Ishikawa (cell line): ENCODE results near the gene ERVV-1.

Source experiments
- CEBPB ChIP-seq: IDR thresholded peaks from 2 replicates; pipeline ENCODE4 v1.6.1; 2012
- CREB1 ChIP-seq: IDR thresholded peaks from 2 replicates; pipeline ENCODE4 v1.6.1; 2012; ENCODE audit warnings: low read depth
- EGR1 ChIP-seq: IDR thresholded peaks from 2 replicates; pipeline ENCODE4 v1.6.1; 2012
- EP300 ChIP-seq: IDR thresholded peaks from 2 replicates; pipeline ENCODE4 v1.6.1; 2012; ENCODE audit warnings: borderline replicate concordance
- FOXM1 ChIP-seq: IDR thresholded peaks from 2 replicates; pipeline ENCODE4 v1.6.1; 2012; ENCODE audit warnings: low read depth, borderline replicate concordance
- NFIC ChIP-seq: IDR thresholded peaks from 2 replicates; pipeline ENCODE4 v1.6.1; 2012
- RAD21 ChIP-seq: IDR thresholded peaks from 2 replicates; pipeline ENCODE4 v1.6.1; 2012; ENCODE audit warnings: low read depth
- TAF1 ChIP-seq: IDR thresholded peaks from 2 replicates; pipeline ENCODE4 v1.6.1; 2012; ENCODE audit warnings: low read depth, mild to moderate bottlenecking
- TCF12 ChIP-seq: IDR thresholded peaks from 2 replicates; pipeline ENCODE4 v1.6.1; 2012; ENCODE audit warnings: low read depth
- TEAD4 ChIP-seq: IDR thresholded peaks from 2 replicates; pipeline ENCODE4 v1.6.1; 2012
- YY1 ChIP-seq: IDR thresholded peaks from 2 replicates; pipeline ENCODE4 v1.6.1; 2012; ENCODE audit warnings: low read depth
- ZBTB7A ChIP-seq: IDR thresholded peaks from 2 replicates; pipeline ENCODE4 v1.6.1; 2012; ENCODE audit warnings: low read depth
- TF ChIP-seq, protein P1 (sequence below): IDR thresholded peaks from 2 replicates; pipeline ENCODE4 v1.6.1; 2012; ENCODE audit warnings: low read depth, mild to moderate bottlenecking
- TF ChIP-seq, protein P2 (sequence below): IDR thresholded peaks from 2 replicates; pipeline ENCODE4 v1.6.1; 2012
- TF ChIP-seq, protein P3 (sequence below): IDR thresholded peaks from 2 replicates; pipeline ENCODE4 v1.6.1; 2012

ERVV-1 gene

DNA sequence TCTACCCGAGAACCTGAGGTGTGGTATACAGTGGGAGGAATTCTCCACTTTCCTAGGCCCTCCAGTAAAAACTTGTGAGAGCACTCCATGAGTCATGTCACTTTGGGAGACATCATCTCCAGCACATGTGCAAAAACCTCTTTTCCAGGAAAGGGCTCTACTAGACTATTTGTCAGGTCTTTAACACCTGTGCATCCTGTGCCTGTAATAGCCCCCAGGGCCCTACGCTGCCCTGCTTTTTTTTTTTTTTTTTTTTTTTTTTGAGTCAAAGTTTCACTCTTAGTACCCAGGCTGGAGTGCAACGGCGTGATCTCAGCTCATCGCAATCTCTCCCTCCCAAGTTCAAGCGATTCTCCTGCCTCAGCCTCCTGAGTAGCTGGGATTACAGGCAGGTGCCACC is 1.7 kb upstream of the ERVV-1 start:
- no peak for TF ChIP-seq TCF12
- TF ChIP-seq NFIC = no peak
- no peak for TF ChIP-seq YY1
- TF ChIP-seq TAF1 = no peak
- TF ChIP-seq, protein P1, sequence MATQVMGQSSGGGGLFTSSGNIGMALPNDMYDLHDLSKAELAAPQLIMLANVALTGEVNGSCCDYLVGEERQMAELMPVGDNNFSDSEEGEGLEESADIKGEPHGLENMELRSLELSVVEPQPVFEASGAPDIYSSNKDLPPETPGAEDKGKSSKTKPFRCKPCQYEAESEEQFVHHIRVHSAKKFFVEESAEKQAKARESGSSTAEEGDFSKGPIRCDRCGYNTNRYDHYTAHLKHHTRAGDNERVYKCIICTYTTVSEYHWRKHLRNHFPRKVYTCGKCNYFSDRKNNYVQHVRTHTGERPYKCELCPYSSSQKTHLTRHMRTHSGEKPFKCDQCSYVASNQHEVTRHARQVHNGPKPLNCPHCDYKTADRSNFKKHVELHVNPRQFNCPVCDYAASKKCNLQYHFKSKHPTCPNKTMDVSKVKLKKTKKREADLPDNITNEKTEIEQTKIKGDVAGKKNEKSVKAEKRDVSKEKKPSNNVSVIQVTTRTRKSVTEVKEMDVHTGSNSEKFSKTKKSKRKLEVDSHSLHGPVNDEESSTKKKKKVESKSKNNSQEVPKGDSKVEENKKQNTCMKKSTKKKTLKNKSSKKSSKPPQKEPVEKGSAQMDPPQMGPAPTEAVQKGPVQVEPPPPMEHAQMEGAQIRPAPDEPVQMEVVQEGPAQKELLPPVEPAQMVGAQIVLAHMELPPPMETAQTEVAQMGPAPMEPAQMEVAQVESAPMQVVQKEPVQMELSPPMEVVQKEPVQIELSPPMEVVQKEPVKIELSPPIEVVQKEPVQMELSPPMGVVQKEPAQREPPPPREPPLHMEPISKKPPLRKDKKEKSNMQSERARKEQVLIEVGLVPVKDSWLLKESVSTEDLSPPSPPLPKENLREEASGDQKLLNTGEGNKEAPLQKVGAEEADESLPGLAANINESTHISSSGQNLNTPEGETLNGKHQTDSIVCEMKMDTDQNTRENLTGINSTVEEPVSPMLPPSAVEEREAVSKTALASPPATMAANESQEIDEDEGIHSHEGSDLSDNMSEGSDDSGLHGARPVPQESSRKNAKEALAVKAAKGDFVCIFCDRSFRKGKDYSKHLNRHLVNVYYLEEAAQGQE = no peak

DNA sequence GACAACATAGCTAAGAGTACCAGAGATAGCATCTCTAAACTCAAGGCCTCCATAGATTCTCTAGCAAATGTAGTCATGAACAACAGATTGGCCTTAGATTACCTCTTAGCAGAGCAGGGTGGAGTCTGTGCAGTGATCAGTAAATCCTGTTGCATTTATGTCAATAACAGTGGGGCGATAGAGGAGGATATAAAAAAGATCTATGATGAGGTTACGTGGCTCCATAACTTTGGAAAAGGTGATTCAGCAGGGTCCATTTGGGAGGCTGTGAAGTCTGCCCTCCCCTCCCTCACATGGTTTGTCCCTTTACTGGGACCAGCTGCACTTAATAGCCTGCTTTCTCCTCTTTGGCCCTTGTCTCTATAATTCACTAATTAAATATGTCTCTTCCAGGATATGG is 1.4 kb downstream of the ERVV-1 start:
- TF ChIP-seq FOXM1 (no peak), EP300 (no peak), EGR1 (no peak), YY1 (no peak), TEAD4 (no peak), RAD21 (no peak), TAF1 (no peak), TCF12 (no peak), CEBPB (no peak), CREB1 (no peak), ZBTB7A (no peak), NFIC (no peak)
- TF ChIP-seq, protein P2, sequence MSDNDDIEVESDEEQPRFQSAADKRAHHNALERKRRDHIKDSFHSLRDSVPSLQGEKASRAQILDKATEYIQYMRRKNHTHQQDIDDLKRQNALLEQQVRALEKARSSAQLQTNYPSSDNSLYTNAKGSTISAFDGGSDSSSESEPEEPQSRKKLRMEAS = no peak
- TF ChIP-seq, protein P1 = no peak
- TF ChIP-seq, protein P3, sequence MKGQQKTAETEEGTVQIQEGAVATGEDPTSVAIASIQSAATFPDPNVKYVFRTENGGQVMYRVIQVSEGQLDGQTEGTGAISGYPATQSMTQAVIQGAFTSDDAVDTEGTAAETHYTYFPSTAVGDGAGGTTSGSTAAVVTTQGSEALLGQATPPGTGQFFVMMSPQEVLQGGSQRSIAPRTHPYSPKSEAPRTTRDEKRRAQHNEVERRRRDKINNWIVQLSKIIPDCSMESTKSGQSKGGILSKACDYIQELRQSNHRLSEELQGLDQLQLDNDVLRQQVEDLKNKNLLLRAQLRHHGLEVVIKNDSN = no peak

DNA sequence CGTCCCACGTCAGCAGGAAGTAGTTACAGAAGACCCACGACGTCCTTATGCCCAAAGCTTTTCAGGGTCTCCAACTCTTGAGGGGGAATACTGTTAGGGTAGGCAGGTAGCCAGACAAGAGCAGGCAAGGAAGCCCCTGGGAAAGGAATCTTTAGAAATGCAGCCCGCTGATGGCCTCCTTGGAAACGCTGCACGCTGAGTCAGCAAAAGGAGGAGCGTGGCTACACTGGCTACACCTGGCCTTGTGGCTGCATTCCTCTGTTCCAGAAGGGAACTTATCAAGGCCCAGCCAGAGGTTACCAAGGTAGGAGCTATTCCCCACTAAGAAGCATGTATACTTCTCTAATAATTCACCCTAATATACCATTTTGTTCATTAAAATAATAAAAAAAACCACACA is 2.0 kb downstream of the ERVV-1 start:
- no peak for TF ChIP-seq TAF1
- TF ChIP-seq EP300 = no peak
- TF ChIP-seq RAD21 = no peak
- no peak for TF ChIP-seq NFIC
- TF ChIP-seq FOXM1 = no peak
- no peak for TF ChIP-seq YY1
- TF ChIP-seq, protein P1 = no peak
- TF ChIP-seq TCF12 = no peak
- no peak for TF ChIP-seq CEBPB
- TF ChIP-seq, protein P3 = no peak
- TF ChIP-seq TEAD4 = no peak
- TF ChIP-seq EGR1 = no peak
- TF ChIP-seq, protein P2 = no peak
- TF ChIP-seq ZBTB7A = no peak
- no peak for TF ChIP-seq CREB1

DNA sequence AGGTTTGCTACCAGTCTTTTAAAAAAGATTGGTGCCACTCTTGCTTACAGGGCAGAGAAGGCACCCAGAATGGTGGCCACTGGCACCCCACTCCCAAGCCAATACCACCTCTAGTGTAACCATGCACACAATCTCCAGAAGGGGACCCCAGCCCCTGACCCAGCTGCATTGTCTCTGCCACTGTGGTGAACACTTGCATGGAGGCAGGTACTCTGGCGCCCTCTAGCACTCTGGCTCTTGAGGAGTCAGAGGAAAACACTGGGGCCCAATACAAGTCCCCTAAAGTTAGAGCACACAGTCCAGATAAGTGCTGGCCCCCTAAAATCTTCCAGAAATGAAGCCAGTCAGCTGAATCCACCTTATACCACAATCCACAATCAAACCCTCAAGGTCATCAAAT is 6.0 kb downstream of the ERVV-1 start:
- TF ChIP-seq TAF1 = no peak
- TF ChIP-seq TCF12 = no peak
- peak; percentile 45 for TF ChIP-seq RAD21

DNA sequence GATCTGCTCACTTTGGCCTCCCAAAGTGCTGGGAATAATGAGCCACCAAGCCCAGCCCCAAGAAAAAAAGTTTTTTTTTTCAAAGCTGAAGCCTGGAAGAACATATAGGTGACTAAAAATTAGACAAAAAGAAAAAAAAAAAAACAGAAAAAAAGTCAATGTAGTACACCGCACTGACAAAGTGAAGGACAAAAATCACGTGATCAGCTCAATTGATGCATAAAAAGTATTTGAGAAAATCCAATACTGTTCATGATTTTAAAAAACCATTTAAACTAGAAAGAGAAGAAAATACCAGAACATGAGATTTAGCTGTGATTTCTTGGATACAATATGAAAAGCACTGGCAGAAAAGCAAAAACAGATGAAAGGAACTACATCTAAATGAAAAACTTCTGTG is 20.3 kb downstream of the ERVV-1 start:
- TF ChIP-seq CEBPB = no peak
